Measurements from ENCODE around the gene KIFC3.
"Not testable (repeated sequence)": the region's sequence is repeated elsewhere in the genome, so short reads cannot be mapped to it uniquely, and the experiment has no call there.

Gene KIFC3

DNA sequence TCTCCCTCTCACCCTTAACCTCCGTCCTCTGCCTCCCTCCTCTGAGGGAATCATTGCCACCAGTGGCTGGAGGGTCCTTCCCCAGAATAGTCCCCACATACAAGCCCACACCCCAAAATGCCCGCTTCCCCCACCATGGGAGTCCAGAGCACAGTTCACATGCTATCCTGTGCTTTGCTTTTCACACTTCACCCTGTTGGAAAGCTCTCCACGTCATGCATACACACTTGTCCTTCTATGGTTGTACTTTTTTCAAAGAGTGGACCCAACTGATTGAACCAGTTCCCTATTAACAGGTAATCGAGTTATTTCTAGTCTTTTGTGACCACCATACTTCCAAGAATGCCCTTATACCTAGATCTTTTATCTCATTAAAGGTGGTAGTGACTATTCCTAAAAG is 23.8 kb upstream of the KIFC3 start:
- FAIRE-seq (no peak), DNase-seq (ENCODE audit: insufficient read length, low spot score) (no peak)

DNA sequence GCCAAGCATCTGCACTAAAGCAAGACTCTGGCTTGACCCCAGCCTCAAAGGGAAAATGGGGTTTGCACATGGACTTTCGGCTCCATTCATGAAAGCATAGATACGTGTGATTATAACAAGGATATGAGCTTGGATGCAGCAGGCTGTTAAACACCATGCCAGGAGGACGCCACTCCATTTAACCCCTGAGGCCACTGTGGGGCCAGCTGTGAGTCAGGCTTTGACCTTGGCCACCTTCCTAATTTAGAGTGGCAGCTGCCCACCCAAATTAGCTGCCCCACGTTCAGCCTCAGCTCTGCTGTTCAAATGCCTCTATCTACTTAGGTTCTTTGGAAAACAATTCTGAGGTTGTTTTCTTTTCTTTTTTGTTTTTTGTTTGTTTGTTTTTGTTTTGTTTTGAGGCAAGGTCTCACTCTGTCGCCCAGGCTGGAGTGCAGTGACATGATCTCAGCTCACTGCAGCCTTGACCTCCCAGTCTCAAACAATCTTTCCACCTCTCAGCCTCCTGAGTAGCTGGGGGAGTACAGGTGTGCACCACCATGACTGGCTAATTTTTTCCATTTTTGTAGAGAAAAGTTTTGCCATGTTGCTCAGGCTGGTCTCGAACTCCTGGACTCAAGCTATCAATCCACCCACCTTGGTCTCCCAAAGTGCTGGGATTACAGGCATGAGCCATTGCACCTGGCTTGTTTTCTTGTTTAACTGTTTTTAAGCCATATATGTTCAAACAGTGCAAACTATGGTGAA is 23.2 kb upstream of the KIFC3 start:
- DNase-seq (ENCODE audit: insufficient read length, low spot score) (no peak), FAIRE-seq (no peak)

DNA sequence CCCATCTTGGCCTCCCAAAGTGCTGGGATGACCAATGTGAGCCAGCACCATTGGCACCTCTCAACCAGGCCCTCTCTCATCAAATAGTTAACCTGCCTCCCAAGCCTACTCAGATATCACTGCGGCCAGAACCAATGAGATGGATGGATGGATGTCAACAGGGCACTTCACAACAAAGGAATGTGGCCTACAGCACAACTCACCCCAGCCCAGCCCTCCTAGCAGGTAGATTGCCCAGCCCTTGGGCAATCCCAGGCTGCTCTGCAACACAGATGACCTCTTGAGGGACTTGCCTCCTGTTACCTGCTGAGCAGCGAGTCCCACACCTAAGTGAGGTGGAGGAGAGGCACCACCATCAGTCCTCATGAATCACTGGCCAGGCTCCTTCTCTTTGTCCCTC is 22.6 kb upstream of the KIFC3 start:
- DNase-seq (ENCODE audit: insufficient read length, low spot score) (no peak), FAIRE-seq (no peak)

DNA sequence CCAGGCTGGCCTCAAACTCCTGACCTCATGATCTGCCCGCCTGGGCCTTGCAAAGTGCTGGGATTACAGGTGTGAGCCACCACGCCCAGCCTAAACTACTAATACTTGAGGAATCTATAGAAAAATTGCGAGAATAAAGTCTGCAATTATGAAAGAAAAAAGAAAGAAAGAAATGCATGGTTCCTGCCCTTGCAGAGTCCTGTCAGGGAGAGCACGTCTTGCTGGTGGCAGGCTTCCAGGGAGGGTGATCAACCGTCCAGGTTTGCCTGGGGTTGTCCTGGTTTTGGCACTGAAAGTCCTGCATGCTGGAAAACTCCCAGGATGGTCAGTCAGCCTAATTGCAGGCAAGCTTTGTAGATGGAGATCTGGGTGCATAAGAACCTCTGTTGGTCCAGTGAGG is 21.5 kb upstream of the KIFC3 start:
- DNase-seq (ENCODE audit: insufficient read length, low spot score) (no peak), FAIRE-seq (no peak)

DNA sequence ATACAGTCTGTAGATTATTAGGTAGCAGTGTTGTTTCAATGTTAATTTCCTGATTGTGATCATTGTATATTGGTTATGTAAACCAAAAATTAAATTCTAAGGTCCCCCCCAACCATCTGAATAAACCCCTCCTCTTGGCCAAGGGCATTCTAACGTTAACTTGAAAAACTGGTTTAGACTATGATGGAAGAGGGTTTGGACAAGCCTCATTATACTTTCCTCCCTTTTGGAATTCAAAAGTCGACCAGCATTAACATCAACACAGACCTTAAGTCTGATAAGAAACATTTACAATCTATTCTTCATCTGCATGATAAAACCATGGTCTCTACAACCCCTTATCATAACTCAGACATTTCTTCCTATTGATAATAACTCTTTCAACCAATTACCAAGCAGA is 20.6 kb upstream of the KIFC3 start:
- FAIRE-seq (no peak), DNase-seq (ENCODE audit: insufficient read length, low spot score) (no peak)

DNA sequence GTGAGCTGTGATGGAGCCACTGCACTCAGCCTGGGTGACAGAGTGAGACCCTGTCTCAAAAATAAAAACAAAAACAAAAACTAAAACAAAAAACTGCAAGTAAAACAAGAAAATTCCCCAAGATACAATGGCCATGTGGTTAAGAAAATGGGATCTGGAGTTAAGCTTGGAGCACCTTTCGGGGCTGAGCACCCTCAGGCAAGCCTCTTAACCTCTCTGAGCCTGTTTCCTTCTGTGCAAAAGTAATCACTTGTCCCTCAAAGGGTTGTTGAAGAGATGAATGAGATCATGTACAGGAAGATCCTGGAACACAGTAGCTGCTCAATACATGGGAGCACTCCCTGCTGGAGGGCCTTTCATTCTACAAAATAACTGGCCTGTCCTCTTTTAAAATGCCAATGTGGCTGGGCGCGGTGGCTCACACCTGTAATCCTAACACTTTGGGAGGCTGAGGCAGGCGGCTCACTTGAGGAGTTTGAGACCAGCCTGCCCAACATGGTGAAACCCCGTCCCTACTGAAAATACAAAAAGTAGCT is 19.8 kb upstream of the KIFC3 start:
- FAIRE-seq (no peak), DNase-seq (ENCODE audit: insufficient read length, low spot score) (no peak)

DNA sequence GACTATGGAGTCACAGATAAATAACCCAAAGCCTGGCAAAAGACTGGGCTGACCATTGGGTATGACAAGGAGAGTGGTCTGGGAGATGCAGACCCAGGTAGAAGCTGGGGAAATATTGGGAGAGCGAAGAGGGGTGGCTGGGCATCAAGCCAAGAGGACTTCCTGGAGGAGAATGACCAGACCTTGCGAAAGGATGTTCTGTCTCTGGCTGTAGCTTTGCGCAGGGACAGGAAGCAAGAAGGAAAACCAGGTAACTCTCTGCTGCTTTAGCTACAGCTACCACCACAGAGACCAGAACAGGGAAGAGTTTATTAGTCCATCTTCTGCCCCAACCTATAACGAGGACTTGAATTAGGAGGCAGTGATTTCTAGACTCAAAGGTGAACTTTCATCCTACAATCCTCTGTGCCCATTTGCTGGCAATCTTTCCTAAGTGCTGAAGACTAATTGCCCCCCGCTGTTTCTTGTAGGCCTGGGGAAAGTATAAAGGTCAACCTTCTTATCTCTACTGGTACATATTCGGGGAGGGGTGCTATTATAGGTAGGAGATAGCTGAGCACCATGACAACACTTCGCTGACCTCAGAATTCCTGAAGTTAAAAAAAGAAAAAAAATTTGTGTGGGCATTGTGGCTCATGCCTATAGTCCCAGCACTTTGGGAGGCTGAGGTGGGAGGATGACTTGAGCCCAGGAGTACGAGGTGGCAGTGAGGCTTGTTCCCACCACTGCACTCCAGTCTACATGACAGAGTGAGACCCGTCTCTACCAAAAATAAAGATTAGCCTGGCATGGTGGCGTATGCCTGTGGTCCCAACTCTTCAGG is 19.1 kb upstream of the KIFC3 start:
- FAIRE-seq (no peak), DNase-seq (ENCODE audit: insufficient read length, low spot score) (no peak)

DNA sequence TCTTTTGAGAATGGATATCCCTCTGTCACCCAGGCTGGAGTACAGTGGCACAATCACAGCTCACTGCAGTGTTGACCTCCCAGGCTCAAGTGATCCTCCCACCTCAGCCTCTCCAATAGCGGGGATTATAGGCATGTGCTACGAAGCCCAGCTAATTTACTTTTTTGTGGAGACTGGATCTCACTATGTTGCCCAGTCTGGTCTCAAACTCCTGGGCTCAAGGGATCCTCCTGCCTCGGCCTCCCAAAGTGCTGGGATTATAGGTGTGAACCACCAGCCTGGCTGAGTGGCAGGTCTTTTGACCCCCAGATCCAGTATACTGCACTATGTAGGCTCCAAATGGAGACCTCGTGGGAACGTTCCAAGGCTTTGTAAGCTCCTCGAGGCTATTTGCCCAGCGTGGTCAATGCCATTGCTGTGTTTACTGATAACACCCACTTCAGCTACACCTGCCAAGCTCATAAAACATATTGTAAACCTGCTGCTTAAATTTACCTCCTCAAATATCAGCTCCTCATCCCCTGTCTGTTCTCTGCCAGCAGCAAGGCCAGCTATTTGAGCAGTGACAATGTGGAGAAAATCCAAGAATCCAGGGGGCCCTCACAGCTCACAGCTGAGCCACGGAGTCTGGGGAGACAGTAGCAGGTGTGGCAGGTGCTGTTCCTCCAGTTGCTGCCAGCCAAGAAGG is 16.2 kb upstream of the KIFC3 start:
- FAIRE-seq = no peak

DNA sequence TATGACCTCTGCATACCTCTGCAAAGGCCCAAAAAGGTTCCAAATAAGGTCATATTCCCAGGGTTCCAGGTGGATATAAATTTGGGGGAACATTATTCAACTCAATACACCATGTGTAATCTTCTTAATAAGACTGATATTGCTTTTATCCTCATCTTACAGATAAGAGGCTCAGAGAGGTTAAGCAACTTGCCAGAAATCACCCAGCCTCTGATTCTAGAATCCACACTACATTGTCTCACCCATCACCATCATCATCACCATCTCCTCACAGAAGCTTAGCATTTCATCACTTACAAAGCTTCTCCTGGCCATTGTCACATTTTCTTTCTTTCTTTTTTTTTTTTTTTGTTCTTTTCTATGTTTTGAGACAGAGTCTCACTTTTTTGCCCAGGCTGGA is 15.4 kb upstream of the KIFC3 start:
- DNase-seq (ENCODE audit: insufficient read length, low spot score) (no peak), FAIRE-seq (no peak)

More for the DNA sequence above, 16.2 kb upstream of the KIFC3 start:
- no peak for DNase-seq (ENCODE audit: insufficient read length, low spot score)

DNA sequence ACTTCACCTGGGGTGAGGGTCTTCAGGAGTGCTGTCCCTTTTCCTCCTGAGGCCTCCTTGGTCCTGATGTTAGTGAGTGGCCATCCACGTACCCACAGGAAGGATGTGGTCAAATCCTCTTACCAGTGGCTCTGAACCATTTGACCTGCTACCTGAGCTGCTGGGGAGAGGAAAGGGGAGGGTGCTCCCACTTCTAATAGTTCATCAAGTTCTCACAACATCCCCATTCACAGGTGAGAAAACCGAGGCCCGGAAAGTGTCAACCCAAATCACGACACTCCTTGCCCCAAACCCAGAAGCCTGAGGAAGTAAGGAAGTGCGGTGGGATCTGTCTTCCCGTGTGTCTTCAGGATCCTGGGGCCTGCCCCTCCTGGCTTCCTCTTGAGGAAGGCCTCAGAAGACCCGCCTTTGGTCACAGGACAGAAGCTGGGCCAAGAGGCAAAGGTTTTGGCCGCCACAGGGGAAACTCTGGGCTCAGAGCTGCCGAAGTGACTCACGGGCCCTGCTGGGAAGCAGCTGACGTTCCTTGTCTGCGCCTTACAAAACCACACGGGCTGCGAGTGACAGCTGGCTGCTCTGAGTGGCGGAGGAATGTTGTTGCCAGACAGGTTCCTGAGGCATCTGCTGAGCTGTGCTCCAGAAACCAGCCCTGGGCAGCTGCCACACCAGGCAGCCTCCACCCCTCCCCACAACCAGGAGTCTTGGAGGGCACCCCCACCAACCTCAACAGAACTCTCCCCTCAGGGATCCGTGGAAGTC is 13.9 kb upstream of the KIFC3 start:
- FAIRE-seq = no peak
- no peak for DNase-seq (ENCODE audit: insufficient read length, low spot score)

DNA sequence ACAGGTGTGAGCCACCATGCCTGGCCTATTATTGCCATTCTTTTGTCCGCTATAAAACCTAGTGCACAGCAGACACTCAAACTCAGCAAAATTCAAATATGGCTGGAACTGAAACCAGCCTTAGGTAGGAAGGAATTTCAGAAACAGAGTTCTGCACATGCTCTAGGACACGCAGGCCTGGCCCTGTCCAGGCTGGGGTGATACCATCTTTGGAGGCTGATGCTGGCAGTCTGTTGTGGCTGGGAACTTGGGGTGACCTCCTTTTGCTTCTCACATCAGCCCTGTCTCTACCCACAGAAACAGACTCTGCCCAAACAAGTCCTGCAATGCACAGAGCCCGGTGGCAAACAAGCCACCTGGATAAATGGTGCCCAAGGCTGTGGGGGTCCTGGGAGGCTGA is 12.6 kb upstream of the KIFC3 start:
- no peak for FAIRE-seq
- DNase-seq (ENCODE audit: insufficient read length, low spot score) = no peak

DNA sequence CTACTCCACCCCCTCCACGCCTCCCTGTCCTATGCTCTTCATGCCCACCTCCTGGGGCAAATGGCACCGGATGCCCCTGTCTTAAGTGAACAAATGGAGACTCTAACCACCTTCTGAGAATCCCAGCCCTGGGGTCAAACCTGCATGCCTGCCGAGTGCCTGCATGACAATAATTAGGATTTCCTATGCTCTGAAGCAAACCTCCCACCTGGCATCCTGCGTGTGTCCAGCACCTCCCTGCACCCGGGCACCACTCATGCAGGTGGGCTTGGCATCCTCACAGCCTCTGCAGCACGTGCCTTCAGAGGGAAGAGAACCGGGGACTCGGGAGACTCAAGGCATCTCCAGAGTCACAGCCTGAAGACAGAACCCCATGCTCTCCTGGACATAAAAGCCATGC is 11.2 kb upstream of the KIFC3 start:
- DNase-seq (ENCODE audit: insufficient read length, low spot score) = no peak
- FAIRE-seq = no peak

DNA sequence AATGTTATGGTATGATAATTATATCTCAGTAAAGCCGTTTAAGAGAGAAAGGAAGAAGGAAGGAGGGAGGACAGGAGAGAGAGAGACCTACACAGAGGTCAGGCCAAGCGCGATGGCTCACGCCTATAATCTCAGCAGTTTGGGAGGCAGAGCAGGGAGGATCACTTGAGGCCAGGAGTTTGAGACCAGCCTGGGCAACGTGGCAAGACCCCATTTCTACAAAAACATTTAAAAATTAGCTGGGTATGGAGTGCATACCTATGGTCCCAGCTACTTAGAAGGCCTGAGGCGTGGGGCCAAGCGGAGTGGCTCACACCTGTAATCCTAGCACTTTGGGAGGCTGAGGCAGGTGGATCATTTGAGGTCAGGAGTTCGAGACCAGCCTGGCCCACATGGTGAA is 9.0 kb upstream of the KIFC3 start:
- FAIRE-seq; DNase-seq (ENCODE audit: insufficient read length, low spot score): not testable (repeated sequence)

DNA sequence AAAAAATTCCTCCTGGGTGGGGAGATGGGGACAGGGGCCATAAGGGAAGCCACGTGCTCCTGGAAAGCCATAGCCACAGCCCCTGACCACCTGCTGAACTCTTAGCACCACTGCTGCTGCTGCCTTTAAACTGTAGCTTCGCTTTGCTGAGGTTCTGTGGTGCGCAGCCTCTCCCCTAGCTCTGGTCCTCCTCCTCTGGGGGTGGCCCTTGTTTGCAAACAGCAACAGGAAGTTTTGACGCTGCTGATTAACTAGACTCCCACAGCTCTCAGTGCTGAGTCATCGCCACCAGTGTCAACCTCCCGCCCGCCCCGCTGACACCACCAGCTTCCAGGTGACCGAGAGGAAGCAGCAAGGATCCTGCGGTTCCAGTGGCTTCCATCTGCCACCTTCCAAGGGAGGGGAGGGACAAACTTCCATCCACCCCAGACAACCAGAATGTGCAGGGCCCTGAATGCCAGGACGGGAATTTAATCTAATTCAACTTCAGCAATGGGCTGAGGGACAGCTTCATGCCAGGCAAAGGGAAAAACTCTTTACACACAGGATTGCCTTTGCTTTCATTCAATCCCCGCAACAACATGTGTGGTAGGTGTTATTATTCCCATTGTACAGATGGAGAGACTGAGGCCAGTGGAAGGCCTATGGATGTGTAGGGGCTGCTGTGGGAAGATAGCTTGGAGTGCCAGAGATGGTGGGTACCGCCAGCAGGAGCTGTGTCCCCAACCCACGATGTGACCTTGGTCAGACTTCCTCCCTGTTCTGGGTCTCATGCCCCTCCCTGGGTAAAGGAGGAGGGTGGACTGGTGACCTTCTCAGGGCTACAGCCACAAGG is 8.1 kb upstream of the KIFC3 start:
- FAIRE-seq (peak; percentile 94), DNase-seq (ENCODE audit: insufficient read length, low spot score) (peak; percentile 88)

DNA sequence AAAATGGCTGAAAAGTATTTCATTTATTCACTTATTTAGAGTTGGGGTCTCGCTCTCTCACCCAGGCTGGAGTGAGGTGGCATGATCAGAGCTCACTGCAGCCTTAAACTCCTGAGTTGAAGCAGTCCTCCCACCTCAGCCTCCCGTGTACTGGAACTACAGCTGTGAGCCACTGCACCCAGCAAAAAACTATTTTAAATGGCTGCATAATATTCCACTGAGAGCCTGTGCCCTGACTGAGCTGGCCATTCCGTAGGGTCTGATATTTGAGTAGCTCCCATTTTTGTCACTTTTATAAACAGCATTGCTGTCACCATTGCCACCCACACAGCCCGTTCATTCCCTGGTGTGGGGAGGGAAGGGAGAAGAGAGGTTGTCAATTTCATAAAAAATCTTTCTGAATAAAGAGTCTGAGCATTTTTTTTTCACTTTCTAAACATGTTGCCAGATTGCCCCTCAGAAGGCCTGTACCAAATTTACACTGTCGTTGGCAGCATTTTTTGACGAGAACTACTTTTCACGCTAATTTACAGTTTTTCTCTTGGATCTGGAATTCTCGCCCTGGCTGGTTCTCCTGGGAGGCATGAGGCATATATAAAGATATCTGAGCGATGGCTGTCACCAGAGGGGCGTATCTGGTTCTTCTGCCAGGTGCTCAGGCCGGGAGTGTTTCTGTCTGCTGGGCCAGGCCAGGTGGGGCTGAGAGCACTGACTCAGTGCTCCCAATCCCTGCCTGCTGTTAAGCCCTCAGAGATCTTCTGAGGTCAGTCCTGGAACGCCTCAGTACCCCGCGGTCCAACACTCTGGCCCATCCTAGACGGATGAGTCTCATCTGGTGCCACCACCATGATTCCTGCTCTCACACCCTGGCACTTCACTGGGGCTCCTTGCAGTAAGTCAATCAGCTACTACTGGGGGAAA is 7.2 kb upstream of the KIFC3 start:
- FAIRE-seq = no peak

DNA sequence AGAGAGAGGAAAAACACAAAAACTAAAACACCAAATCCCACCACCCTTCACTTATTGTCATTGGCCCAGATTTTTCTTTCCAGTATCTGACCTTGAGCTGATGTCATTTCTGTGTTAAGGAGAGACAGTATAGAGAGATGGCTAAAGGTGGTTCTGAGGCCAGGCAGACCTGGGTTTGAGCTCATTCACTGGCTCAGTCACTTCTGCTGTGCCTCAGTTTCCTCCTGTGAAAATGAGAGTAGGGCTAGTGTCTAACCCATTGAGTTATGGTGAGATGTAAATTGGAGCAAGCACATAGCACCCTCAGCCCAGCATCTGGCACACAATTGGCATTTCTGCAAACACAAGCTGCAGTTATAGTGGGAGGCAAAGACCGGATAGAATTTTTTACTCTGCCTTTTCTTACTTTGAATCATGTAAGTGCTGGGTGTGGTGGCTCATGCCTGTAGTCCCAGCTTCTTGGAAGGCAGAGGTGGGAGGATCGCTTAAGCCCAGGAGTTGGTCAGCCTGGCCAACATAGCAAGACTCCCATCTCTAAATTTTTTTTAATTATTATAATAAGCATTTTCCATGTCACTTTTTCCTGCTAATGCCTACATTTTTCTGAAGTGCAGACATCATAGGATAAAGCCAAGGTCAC is 6.4 kb upstream of the KIFC3 start:
- FAIRE-seq (no peak), DNase-seq (ENCODE audit: insufficient read length, low spot score) (no peak)

More for the DNA sequence above, 7.2 kb upstream of the KIFC3 start:
- no peak for DNase-seq (ENCODE audit: insufficient read length, low spot score)

DNA sequence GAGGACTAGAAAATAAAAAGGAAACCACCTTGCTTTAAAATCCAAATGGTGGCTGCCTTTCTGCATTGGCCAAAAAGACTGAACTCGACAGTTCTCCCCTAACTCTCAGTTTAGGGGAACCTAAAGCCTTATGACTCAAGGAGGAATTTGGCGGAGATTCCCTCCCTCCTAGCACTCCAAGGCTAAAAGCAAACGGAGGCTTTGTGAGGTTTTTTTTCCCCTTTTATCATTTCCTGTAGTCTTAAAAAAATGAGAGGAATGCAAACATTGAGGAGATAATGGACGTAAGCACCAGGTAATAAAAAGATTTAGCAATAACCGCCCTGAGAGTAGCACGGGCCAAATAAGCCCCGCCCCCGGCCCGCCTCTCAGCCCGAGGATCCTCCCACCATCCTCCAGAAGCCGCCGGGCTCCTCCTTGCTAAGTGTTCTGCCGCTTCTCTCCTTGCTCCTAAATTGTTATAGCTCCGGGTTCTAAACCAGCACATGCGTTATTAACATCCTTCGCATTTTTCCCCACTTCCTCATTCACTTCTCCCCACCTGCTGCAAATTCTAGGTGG is 5.8 kb upstream of the KIFC3 start:
- peak; percentile 71 for FAIRE-seq
- DNase-seq (ENCODE audit: insufficient read length, low spot score) = peak; percentile 65

Data from GM19239 (cell line).